Muscle layer of duodenum (tissue), 2 donors: ENCODE data around the gene PTPN9.

Experiments
- H3K27ac ChIP-seq: one replicate; pipeline ENCODE4 v1.7.0; 2013; ENCODE audit warnings: mild to moderate bottlenecking, low read length
- H3K27me3 ChIP-seq: one replicate; pipeline ENCODE4 v1.7.0; 2013; ENCODE audit warnings: low read depth, mild to moderate bottlenecking, control low read depth, low read length
- H3K36me3 ChIP-seq, 2 donors: one replicate each; pipeline ENCODE4 v1.7.0; 2013; ENCODE audit warnings: low read length in 2 of 2, control low read depth in 1 of 2, mild to moderate bottlenecking in 1 of 2; ENCODE audit not compliant: insufficient read depth in 2 of 2, control insufficient read depth in 1 of 2
- H3K4me1 ChIP-seq, 2 donors: one replicate each; pipeline ENCODE4 v1.7.0; 2013; ENCODE audit warnings: low read length in 2 of 2, mild to moderate bottlenecking in 2 of 2, control low read depth in 1 of 2, moderate library complexity in 1 of 2; ENCODE audit not compliant: insufficient read depth in 2 of 2, control insufficient read depth in 1 of 2
- H3K4me3 ChIP-seq, 2 donors: one replicate each; pipeline ENCODE4 v1.7.0; 2013; ENCODE audit warnings: low read length in 2 of 2, low read depth in 1 of 2, mild to moderate bottlenecking in 1 of 2
- H3K9me3 ChIP-seq, 2 donors: one replicate each; pipeline ENCODE4 v1.7.0; 2013; ENCODE audit warnings: low read length in 2 of 2, control low read depth in 1 of 2, mild to moderate bottlenecking in 1 of 2; ENCODE audit not compliant: control insufficient read depth in 1 of 2
- donor health status: healthy.

Gene PTPN9

GRCh38 chr15:75578948-75579920 is at the start of gene PTPN9:
Gene PTPN9, minus strand, starts transcription at chr15:75579315. Its CDS starts 539 bp downstream, at chr15:75578776.
- Histone ChIP-seq H3K36me3 (no peaks in the 10 kb centered on the region), H3K4me1 (peaks cover 4 to 8% of the 10 kb centered on the region in 2 donors), H3K4me3 (peak within 1 kb of the TSS; percentile 92 to 95), H3K9me3 (no peaks in the 10 kb centered on the region), H3K27ac (peak within 1 kb of the TSS; percentile 79), H3K27me3 (no peaks in the 10 kb centered on the region)

- no peaks in the 10 kb centered on the region for H3K9me3 ChIP-seq
- H3K4me1 ChIP-seq, result peaks cover 4 to 6% of the 10 kb centered on the region in 2 donors
- H3K36me3 ChIP-seq, result peaks cover 0 to 6% of the 10 kb centered on the region in 2 donors
- H3K27me3 ChIP-seq, result no peaks in the 10 kb centered on the region
- peak within 1 kb of the TSS; percentile 79 to 87 for H3K4me3 ChIP-seq
- H3K27ac ChIP-seq, result peak within 1 kb of the TSS; percentile 95
Measured at GRCh38 chr15:75625542-75626347, 46.6 kb upstream of the PTPN9 start, which contains the start of gene SNUPN. Gene SNUPN, minus strand, starts transcription at chr15:75625725. Its CDS starts 4,674 bp downstream, at chr15:75621051.

- Histone ChIP-seq H3K4me3 (no peak overlapping the region), H3K27ac (no peak overlapping the region), H3K27me3 (no peaks in the 10 kb centered on the region), H3K4me1 (peaks cover 4 to 13% of the 10 kb centered on the region in 2 donors), H3K36me3 (peaks cover 12 to 26% of the 10 kb centered on the region in 2 donors), H3K9me3 (no peaks in the 10 kb centered on the region)
Measured at GRCh38 chr15:75622505-75622904, 43.4 kb upstream of the PTPN9 start.

GRCh38 chr15:75620841-75621391 is 41.8 kb upstream of the PTPN9 start:
- Histone ChIP-seq H3K4me1 (peaks cover 0 to 7% of the 10 kb centered on the region in 2 donors), H3K27ac (peak overlapping the region; percentile 79), H3K4me3 (peak overlapping the region; percentile 43 to 47), H3K36me3 (peaks cover 24 to 41% of the 10 kb centered on the region in 2 donors), H3K9me3 (no peaks in the 10 kb centered on the region), H3K27me3 (no peaks in the 10 kb centered on the region)

GRCh38 chr15:75620058-75620820 is 41.1 kb upstream of the PTPN9 start:
- Histone ChIP-seq H3K9me3 (no peaks in the 10 kb centered on the region), H3K4me3 (peak overlapping the region; percentile 43 to 47), H3K27ac (peak overlapping the region; percentile 79), H3K27me3 (no peaks in the 10 kb centered on the region), H3K4me1 (peaks cover 0 to 7% of the 10 kb centered on the region in 2 donors), H3K36me3 (peaks cover 29 to 45% of the 10 kb centered on the region in 2 donors)

GRCh38 chr15:75616766-75617165 is 37.7 kb upstream of the PTPN9 start:
- no peaks in the 10 kb centered on the region for H3K9me3 ChIP-seq
- peaks cover 0 to 7% of the 10 kb centered on the region in 2 donors for H3K4me1 ChIP-seq
- H3K27me3 ChIP-seq, result no peaks in the 10 kb centered on the region
- peaks cover 36 to 70% of the 10 kb centered on the region in 2 donors for H3K36me3 ChIP-seq
- H3K4me3 ChIP-seq, result no peak overlapping the region
- H3K27ac ChIP-seq, result no peak overlapping the region

- Histone ChIP-seq H3K4me1 (no peaks in the 10 kb centered on the region), H3K36me3 (peaks cover 43 to 56% of the 10 kb centered on the region in 2 donors), H3K9me3 (no peaks in the 10 kb centered on the region), H3K4me3 (no peak overlapping the region), H3K27ac (no peak overlapping the region), H3K27me3 (no peaks in the 10 kb centered on the region)
Measured at GRCh38 chr15:75606711-75607699, 27.9 kb upstream of the PTPN9 start.

- no peak overlapping the region for H3K4me3 ChIP-seq
- H3K27me3 ChIP-seq, result no peaks in the 10 kb centered on the region
- H3K36me3 ChIP-seq, result peaks cover 45 to 56% of the 10 kb centered on the region in 2 donors
- no peaks in the 10 kb centered on the region for H3K4me1 ChIP-seq
- H3K9me3 ChIP-seq, result no peaks in the 10 kb centered on the region
- H3K27ac ChIP-seq, result no peak overlapping the region
Measured at GRCh38 chr15:75606026-75606425, 26.9 kb upstream of the PTPN9 start.

GRCh38 chr15:75599401-75599800 is 20.3 kb upstream of the PTPN9 start:
- H3K36me3 ChIP-seq, result peaks cover 44 to 56% of the 10 kb centered on the region in 2 donors
- H3K27me3 ChIP-seq, result no peaks in the 10 kb centered on the region
- H3K4me1 ChIP-seq, result no peaks in the 10 kb centered on the region
- H3K4me3 ChIP-seq, result no peak overlapping the region
- H3K27ac ChIP-seq, result peak overlapping the region; percentile 43
- no peaks in the 10 kb centered on the region for H3K9me3 ChIP-seq
